B cell (primary cell): ENCODE measurements around the gene CRISPLD2. TPM values are rescaled to one million over a fixed set of nuclear protein-coding genes. Genes with fewer than 3 reads are reported as not detected.

Experiments
- ATAC-seq: fragments of 200-7000 bp; cut with Tn5 transposase; one replicate; pipeline ENCODE4 v1.10.0; 2021; ENCODE audit warnings: low read depth, mild to moderate bottlenecking, moderate number of reproducible peaks, moderate library complexity
- CTCF ChIA-PET: fragments of 350-600 bp; sonication (Branson Sonifier 250); formaldehyde crosslinking; loops from one replicate; lab custom pipeline; 2021; ENCODE audit warnings: antibody characterized with exemption, inconsistent platforms; lab: Charles Lee
- POLR2A ChIA-PET: fragments of 350-600 bp; sonication (Branson Sonifier 250); formaldehyde crosslinking; loops from one replicate; lab custom pipeline; 2021; ENCODE audit warnings: antibody characterized with exemption; lab: Charles Lee
- DNase-seq: peaks from one replicate; pipeline ENCODE4 v3.0.0; 2013
- H2AFZ ChIP-seq: 2 replicates; pipeline ENCODE4 v1.6.1; 2012; ENCODE audit warnings: mild to moderate bottlenecking, low read depth, low read length; ENCODE audit not compliant: insufficient read depth, poor library complexity, severe bottlenecking
- H3K27ac ChIP-seq, 2 donors: 1 replicate in 1 of 2; 2 replicates in 1 of 2; pipeline ENCODE4 v1.5.1; 2012 to 2013; ENCODE audit warnings: low read length in 2 of 2, mild to moderate bottlenecking in 2 of 2, moderate library complexity in 1 of 2
- H3K27me3 ChIP-seq, 4 experiments: fragments of 200-600 bp in 1 of 4; sonication (generic) in 1 of 4; replicated peaks in 1 of 4; 1 replicate in 2 of 4; 2 replicates in 2 of 4; pipeline versions ENCODE4 v1.6.1 to v1.7.0; 2013 to 2016; ENCODE audit warnings: low read length in 3 of 4, mild to moderate bottlenecking in 2 of 4, mixed read lengths in 1 of 4, moderate library complexity in 1 of 4; ENCODE audit not compliant: insufficient read depth in 4 of 4, control insufficient read depth in 3 of 4; ENCODE audit errors: control extremely low read depth in 1 of 4
- H3K36me3 ChIP-seq, 2 experiments: replicated peaks in 1 of 2; 1 replicate in 1 of 2; 2 replicates in 1 of 2; pipeline versions ENCODE4 v1.6.1 to v1.7.1; 2013; ENCODE audit warnings: low read length in 1 of 2; ENCODE audit not compliant: insufficient read depth in 2 of 2, control insufficient read depth in 1 of 2; ENCODE audit errors: control extremely low read depth in 1 of 2, extremely low read depth in 1 of 2
- H3K4me1 ChIP-seq, 2 donors: fragments of 200-600 bp in 1 of 2; sonication (generic) in 1 of 2; 1 replicate in 1 of 2; 2 replicates in 1 of 2; pipeline versions ENCODE4 v1.5.1 to v1.6.1; 2013 to 2017; ENCODE audit warnings: low read length in 2 of 2; ENCODE audit not compliant: control insufficient read depth in 2 of 2, insufficient read depth in 2 of 2
- H3K4me2 ChIP-seq: replicated peaks from 2 replicates; pipeline ENCODE3; 2012; ENCODE audit warnings: mild to moderate bottlenecking, low read depth, low read length; ENCODE audit not compliant: poor library complexity, severe bottlenecking
- H3K4me3 ChIP-seq, 5 experiments: fragments of 200-600 bp in 1 of 5; sonication (generic) in 1 of 5; 1 replicate in 3 of 5; 2 replicates in 2 of 5; pipeline versions ENCODE4 v1.5.1 to v1.7.0; 2011 to 2016; ENCODE audit warnings: low read length in 4 of 5, mild to moderate bottlenecking in 4 of 5, low read depth in 2 of 5, control low read depth in 1 of 5, moderate library complexity in 1 of 5; ENCODE audit not compliant: insufficient read depth in 1 of 5; ENCODE audit errors: control extremely low read depth in 1 of 5, extremely low read depth in 1 of 5
- H3K79me2 ChIP-seq: fragments of 200-600 bp; sonication (generic); one replicate; pipeline ENCODE4 v1.6.0; 2016; ENCODE audit warnings: low read length; ENCODE audit not compliant: control insufficient read depth, insufficient read depth
- H3K9ac ChIP-seq: fragments of 200-600 bp; sonication (generic); 2 replicates; pipeline ENCODE4 v1.6.1; 2017; ENCODE audit warnings: mild to moderate bottlenecking, low read length, moderate library complexity
- H3K9me3 ChIP-seq, 3 donors: one replicate each; pipeline versions ENCODE4 v1.6.1 to v1.7.1; 2013; ENCODE audit warnings: low read length in 2 of 3; ENCODE audit not compliant: control insufficient read depth in 2 of 3, insufficient read depth in 1 of 3; ENCODE audit errors: control extremely low read depth in 1 of 3
- H4K20me1 ChIP-seq: 2 replicates; pipeline ENCODE4 v1.6.0; 2012; ENCODE audit warnings: mild to moderate bottlenecking, low read length; ENCODE audit not compliant: insufficient read depth, control insufficient read depth, poor library complexity, severe bottlenecking
- H3K27ac Mint-ChIP-seq: one replicate; pipeline ENCODE4 v1.8.0; 2021; ENCODE audit warnings: mixed read lengths
- H3K27me3 Mint-ChIP-seq: one replicate; pipeline ENCODE4 v1.8.0; 2021; ENCODE audit warnings: mixed read lengths
- H3K4me1 Mint-ChIP-seq: one replicate; pipeline ENCODE4 v1.8.0; 2021; ENCODE audit warnings: mixed read lengths
- H3K4me3 Mint-ChIP-seq: one replicate; pipeline ENCODE4 v1.8.0; 2021; ENCODE audit warnings: mixed read lengths
- H3K9me3 Mint-ChIP-seq: one replicate; pipeline ENCODE4 v1.8.0; 2022; ENCODE audit warnings: mixed read lengths; ENCODE audit not compliant: insufficient read depth
- CTCF ChIP-seq: fragments of 200-600 bp; IDR thresholded peaks from one replicate; pipeline ENCODE4 v1.8.0; 2022; ENCODE audit warnings: antibody characterized with exemption, mild to moderate bottlenecking
- EZH2 ChIP-seq: IDR thresholded peaks from 2 replicates; pipeline ENCODE4 v1.6.1; 2012; ENCODE audit warnings: borderline replicate concordance, low read depth, mild to moderate bottlenecking, moderate library complexity, low read length; ENCODE audit not compliant: insufficient read depth, poor library complexity, severe bottlenecking
- WGBS: methylation state at CpG from one replicate; pipeline ENCODE4 v1.1.5; 2013; ENCODE audit warnings: missing lambda C conversion rate; ENCODE audit not compliant: insufficient coverage; 5-methylcytosine and 5-hydroxymethylcytosine counted together
- intact Hi-C: fragments of 100-400 bp; cut with micrococcal nuclease; formaldehyde crosslinking; loops from one replicate; pipeline ENCODE4 v1.10.0; 2022
- polyA plus RNA-seq: library from polyadenylated mRNA; depleted of rRNA; stranded (reverse); fragments of >200 nt; gene quantifications from 2 replicates; pipeline ENCODE4 v1.2.3, GENCODE V29; 2012
- total RNA-seq, 2 donors: library from RNA; stranded (reverse); fragments of 120-200 nt in 1 of 2; gene quantifications; 1 replicate in 1 of 2; 2 replicates in 1 of 2; pipeline versions ENCODE4 v1.2.3 to v1.2.4, GENCODE V29; 2013 to 2022

Gene CRISPLD2
- total and polyA plus RNA-seq, 2 donors (not counting 1 experiment from before 2014, with no cell fraction given) = 0.25 to 0.37 TPM

- Histone ChIP-seq H2AFZ (no peak overlapping the region), H3K4me1 (peaks cover 11 to 13% of the 10 kb centered on the region in 2 donors), H3K27me3 (peaks cover 0 to 37% (median 16%) of the 10 kb centered on the region in 4 experiments), H3K4me2 (no peak overlapping the region), H3K36me3 (no peaks in the 10 kb centered on the region), H3K9me3 (peaks cover 0 to 6% (median 0%) of the 10 kb centered on the region in 3 donors), H3K79me2 (no peaks in the 10 kb centered on the region), H3K27ac (no peak overlapping the region), H3K4me3 (no peak overlapping the region), H4K20me1 (no peaks in the 10 kb centered on the region), H3K9ac (no peak overlapping the region)
- intact Hi-C loops = no loop called here
- ATAC-seq = no peak
- peaks cover 8% of the 10 kb centered on the region for H3K4me1 Mint-ChIP-seq
- TF ChIP-seq CTCF (no peak), EZH2 (no peak)
- DNase-seq = no peak
- H3K4me3 Mint-ChIP-seq = no peak overlapping the region
- no peaks in the 10 kb centered on the region for H3K9me3 Mint-ChIP-seq
- WGBS = 73% methylated on average over 2 of the region's 2 CpGs
- POLR2A ChIA-PET = no interaction called here
- no peak overlapping the region for H3K27ac Mint-ChIP-seq
- peaks cover 41% of the 10 kb centered on the region for H3K27me3 Mint-ChIP-seq
- CTCF ChIA-PET = no interaction called here
These were observed 2.2 kb upstream of the CRISPLD2 start for GRCh38 chr16:84817613-84818012.

GRCh38 chr16:84818133-84818532, 1.7 kb upstream of the CRISPLD2 start:
- Histone ChIP-seq H3K4me1 (peaks cover 11 to 13% of the 10 kb centered on the region in 2 donors), H3K9ac (no peak overlapping the region), H4K20me1 (no peaks in the 10 kb centered on the region), H3K4me2 (no peak overlapping the region), H3K79me2 (no peaks in the 10 kb centered on the region), H2AFZ (no peak overlapping the region), H3K4me3 (no peak overlapping the region), H3K36me3 (no peaks in the 10 kb centered on the region), H3K27ac (no peak overlapping the region), H3K27me3 (peaks cover 0 to 41% (median 16%) of the 10 kb centered on the region in 4 experiments), H3K9me3 (peaks cover 0 to 6% (median 0%) of the 10 kb centered on the region in 3 donors)
- ChIA-PET CTCF (no interaction called here), POLR2A (no interaction called here)
- intact Hi-C loops = no loop called here
- Mint-ChIP-seq H3K27me3 (peaks cover 43% of the 10 kb centered on the region), H3K4me1 (peaks cover 8% of the 10 kb centered on the region), H3K4me3 (no peak overlapping the region), H3K27ac (no peak overlapping the region), H3K9me3 (no peaks in the 10 kb centered on the region)
- TF ChIP-seq EZH2 (no peak), CTCF (no peak)
- 100% methylated on average over 1 of the region's 2 CpGs for WGBS
- DNase-seq (no peak), ATAC-seq (no peak)
